Measurements from ENCODE around the gene PRPF38A. TPM values are rescaled to one million over a fixed set of nuclear protein-coding genes. Genes with fewer than 3 reads are reported as not detected.

Gene PRPF38A
- total RNA-seq (2014; rRNA removed), result 14.5 and 15.2 TPM in 2 replicates
- percentile 86 among the genes with signal in this experiment for Bru-seq, nascent RNA
- BruChase-seq, experiment 1, labeled RNA remaining after a 6-hour chase, result percentile 92 among the genes with signal in this experiment
- percentile 90 among the genes with signal in this experiment for BruChase-seq, experiment 2, labeled RNA remaining after a 2-hour chase
- long read RNA-seq, full-length matches to known transcripts, result 43 of 73 reads
- long read RNA-seq, partial matches to known transcripts, result 25 of 73 reads
- long read RNA-seq, other reads (novel, unspliced or antisense), result 5 of 73 reads

- no peaks in the 10 kb centered on the region for H3K27me3 ChIP-seq (ENCODE audit: low read length)
- H4K20me1 ChIP-seq (ENCODE audit: low read length), result no peaks in the 10 kb centered on the region
- intact Hi-C loops (cut with micrococcal nuclease), result loop anchor here (1.0 to 10.0 kb wide), 3 partner anchors 38 to 282 kb away; partner anchors contain the start of gene CC2D1B
- POLR2A ChIA-PET (ENCODE audit: unreplicated experiment), result interaction anchor here (0.8 kb wide), 1 partner anchor 9 kb away, joined by 3 read pairs; no protein-coding TSS in a partner anchor
- H3K79me2 ChIP-seq (ENCODE audit: low read length), result peaks cover 66% of the 10 kb centered on the region
- TF ChIP-seq, protein P1, sequence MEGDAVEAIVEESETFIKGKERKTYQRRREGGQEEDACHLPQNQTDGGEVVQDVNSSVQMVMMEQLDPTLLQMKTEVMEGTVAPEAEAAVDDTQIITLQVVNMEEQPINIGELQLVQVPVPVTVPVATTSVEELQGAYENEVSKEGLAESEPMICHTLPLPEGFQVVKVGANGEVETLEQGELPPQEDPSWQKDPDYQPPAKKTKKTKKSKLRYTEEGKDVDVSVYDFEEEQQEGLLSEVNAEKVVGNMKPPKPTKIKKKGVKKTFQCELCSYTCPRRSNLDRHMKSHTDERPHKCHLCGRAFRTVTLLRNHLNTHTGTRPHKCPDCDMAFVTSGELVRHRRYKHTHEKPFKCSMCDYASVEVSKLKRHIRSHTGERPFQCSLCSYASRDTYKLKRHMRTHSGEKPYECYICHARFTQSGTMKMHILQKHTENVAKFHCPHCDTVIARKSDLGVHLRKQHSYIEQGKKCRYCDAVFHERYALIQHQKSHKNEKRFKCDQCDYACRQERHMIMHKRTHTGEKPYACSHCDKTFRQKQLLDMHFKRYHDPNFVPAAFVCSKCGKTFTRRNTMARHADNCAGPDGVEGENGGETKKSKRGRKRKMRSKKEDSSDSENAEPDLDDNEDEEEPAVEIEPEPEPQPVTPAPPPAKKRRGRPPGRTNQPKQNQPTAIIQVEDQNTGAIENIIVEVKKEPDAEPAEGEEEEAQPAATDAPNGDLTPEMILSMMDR (conservative IDR thresholded peaks at IDR 0.05; ENCODE audit: low read depth, low read length), result peak; percentile 57
- TF ChIP-seq EZH2phosphoT487 (IDR thresholded peaks at IDR 0.05; ENCODE audit: borderline replicate concordance, low read length), result no peak
- H3K9me2 ChIP-seq (replicated peaks; ENCODE audit: low read length), result no peaks in the 10 kb centered on the region
- H2AFZ ChIP-seq (ENCODE audit: low read length), result peak within 1 kb of the TSS; percentile 87
- no peaks in the 10 kb centered on the region for H3K9me3 ChIP-seq (ENCODE audit: low read length)
- CTCF ChIA-PET, result no interaction called here
- H3K4me1 ChIP-seq (ENCODE audit: insufficient read depth, low read length), result peaks cover 35% of the 10 kb centered on the region
- H3K36me3 ChIP-seq (ENCODE audit: low read depth, low read length), result peaks cover 42% of the 10 kb centered on the region
- peak within 1 kb of the TSS; percentile 85 for H3K4me3 ChIP-seq (ENCODE audit: low read length)
- DNase-seq, result peak; percentile 97
- BruUV-seq (replicated peaks), result TSS peak; percentile 79
- peak within 1 kb of the TSS; percentile 88 for H3K4me2 ChIP-seq (ENCODE audit: low read length)
- no peaks in the 10 kb centered on the region for H3F3A ChIP-seq (ENCODE audit: low read length, unreplicated experiment)
- peak within 1 kb of the TSS; percentile 95 for H3K9ac ChIP-seq (ENCODE audit: low read length)
- peak within 1 kb of the TSS; percentile 76 for H3K27ac ChIP-seq (ENCODE audit: low read length)
- peak; percentile 83 for ATAC-seq
Observed at GRCh38 chr1:52404116-52404974, at the start of gene PRPF38A, which contains the start of gene ORC1. Gene PRPF38A, plus strand, starts transcription at chr1:52404602. Its CDS starts 148 bp downstream, at chr1:52404750. Gene ORC1, minus strand, starts transcription at chr1:52404423. Its CDS starts 2,200 bp downstream, at chr1:52402223.

DNA sequence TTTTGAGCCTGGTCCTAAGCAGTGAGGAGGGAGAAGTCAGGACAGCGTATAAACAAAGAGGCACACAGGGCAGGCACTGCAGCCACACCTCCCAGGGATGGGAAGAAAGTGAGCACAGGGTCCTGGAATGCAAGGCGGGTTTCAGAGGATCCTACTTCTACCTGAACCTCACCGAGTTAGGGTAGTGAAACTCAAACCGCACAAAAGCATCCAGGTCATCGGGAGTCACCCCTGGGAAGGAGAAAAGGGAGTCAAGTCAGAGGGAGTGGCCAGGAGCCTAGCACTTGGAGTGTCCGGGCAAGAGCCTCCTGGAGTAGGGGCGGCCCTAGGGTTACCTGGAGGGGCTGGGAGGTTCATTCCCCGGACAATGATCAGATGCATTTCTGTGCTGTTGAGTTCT is 49.0 kb upstream of the PRPF38A start:
- Histone ChIP-seq H3K4me3 (ENCODE audit: low read length) (no peak overlapping the region), H3K9me2 (replicated peaks; ENCODE audit: low read length) (no peaks in the 10 kb centered on the region), H3F3A (ENCODE audit: low read length, unreplicated experiment) (no peaks in the 10 kb centered on the region), H3K27ac (ENCODE audit: low read length) (no peak overlapping the region), H2AFZ (ENCODE audit: low read length) (no peak overlapping the region), H4K20me1 (ENCODE audit: low read length) (no peaks in the 10 kb centered on the region), H3K36me3 (ENCODE audit: low read depth, low read length) (peaks cover 32% of the 10 kb centered on the region; the same call in 1 of the 2 replicates), H3K9ac (ENCODE audit: low read length) (no peak overlapping the region), H3K4me2 (ENCODE audit: low read length) (no peak overlapping the region), H3K9me3 (ENCODE audit: low read length) (no peaks in the 10 kb centered on the region), H3K4me1 (ENCODE audit: insufficient read depth, low read length) (peaks cover 5% of the 10 kb centered on the region; the same call in 1 of the 2 replicates), H3K79me2 (ENCODE audit: low read length) (no peaks in the 10 kb centered on the region), H3K27me3 (ENCODE audit: low read length) (no peaks in the 10 kb centered on the region)
- no peak for ATAC-seq
- BruUV-seq (replicated peaks), result no TSS peak
- ChIA-PET CTCF (no interaction called here), POLR2A (ENCODE audit: unreplicated experiment) (no interaction called here)
- no peak for DNase-seq
- TF ChIP-seq EZH2 (IDR thresholded peaks at IDR 0.05; ENCODE audit: low read length, unreplicated experiment), result no peak
- TF ChIP-seq, protein P1 (conservative IDR thresholded peaks at IDR 0.05; ENCODE audit: low read depth, low read length), result no peak
- no peak for TF ChIP-seq EZH2phosphoT487 (IDR thresholded peaks at IDR 0.05; ENCODE audit: borderline replicate concordance, low read length)
- intact Hi-C loops (cut with micrococcal nuclease), result no loop called here
